CD4-positive, alpha-beta T cell treated with Interleukin-10 for 1 hour (primary cell): ENCODE measurements around the gene CAPNS1.
"Not testable (repeated sequence)": the region's sequence is repeated elsewhere in the genome, so short reads cannot be mapped to it uniquely, and the experiment has no call there.

Source experiments
- DNase-seq: peaks from one replicate; pipeline ENCODE4 v3.0.0-alpha.2; 2020

CAPNS1 gene

DNA sequence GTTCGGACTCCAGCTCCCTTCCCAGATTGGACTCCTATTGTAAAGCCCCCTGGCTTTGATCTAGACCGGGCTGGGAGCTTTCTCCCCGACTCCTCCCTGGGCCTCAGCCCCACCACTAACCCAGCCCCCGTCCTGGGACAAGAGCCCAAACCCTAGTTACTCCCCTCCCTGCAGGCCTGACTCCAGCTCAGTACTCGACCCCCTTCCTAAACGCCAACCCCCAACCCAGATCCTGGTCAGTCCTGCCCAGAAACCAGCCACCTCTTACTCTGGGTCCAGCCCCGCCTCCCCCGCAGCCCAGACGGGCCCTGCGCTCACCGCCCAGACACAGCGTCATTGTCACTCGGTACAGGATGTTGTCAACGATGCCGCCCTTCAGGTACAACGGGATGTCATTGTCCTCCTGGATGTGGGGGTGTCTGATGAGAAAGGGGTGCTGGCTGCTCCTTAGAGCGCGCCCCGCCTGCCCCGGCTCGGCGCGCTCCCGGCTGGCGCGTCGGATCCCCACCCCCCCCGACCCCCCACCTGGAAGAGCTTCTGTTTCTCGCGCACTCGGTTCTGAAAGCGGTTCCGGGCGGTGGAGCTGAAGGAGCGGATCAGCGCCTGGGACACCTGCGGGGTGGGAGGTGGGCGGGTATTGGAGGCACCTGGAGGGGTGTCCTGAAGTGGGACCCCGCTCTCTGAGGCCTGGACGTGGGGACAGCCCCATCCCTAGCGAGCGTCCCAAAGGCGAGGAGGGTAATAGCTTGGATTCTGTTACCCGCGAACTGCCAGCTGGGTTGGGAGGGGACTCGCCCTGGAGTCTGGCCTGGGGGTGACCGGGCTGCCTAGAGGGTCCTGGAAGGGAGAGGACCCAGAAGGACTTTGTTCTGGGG, 11.5 kb downstream of the CAPNS1 start:
- no peak for DNase-seq

DNA sequence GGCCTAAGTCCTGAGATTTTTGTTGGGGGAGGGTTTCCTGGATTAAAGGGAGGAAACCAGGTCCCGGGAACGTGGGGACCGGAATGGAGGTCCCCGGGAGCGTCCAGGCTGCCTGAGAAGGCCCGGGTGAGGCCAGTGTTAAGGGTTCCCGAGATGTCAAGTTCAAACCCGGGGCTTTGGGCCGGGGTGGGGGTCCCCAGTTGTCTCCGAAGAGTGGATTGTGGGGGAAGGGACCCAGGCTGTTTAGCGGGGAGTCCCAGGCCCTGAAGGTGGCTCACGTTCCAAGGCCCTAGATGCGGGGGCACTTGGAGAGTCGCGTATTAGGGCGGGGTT, 12.1 kb downstream of the CAPNS1 start:
- DNase-seq = no peak

DNA sequence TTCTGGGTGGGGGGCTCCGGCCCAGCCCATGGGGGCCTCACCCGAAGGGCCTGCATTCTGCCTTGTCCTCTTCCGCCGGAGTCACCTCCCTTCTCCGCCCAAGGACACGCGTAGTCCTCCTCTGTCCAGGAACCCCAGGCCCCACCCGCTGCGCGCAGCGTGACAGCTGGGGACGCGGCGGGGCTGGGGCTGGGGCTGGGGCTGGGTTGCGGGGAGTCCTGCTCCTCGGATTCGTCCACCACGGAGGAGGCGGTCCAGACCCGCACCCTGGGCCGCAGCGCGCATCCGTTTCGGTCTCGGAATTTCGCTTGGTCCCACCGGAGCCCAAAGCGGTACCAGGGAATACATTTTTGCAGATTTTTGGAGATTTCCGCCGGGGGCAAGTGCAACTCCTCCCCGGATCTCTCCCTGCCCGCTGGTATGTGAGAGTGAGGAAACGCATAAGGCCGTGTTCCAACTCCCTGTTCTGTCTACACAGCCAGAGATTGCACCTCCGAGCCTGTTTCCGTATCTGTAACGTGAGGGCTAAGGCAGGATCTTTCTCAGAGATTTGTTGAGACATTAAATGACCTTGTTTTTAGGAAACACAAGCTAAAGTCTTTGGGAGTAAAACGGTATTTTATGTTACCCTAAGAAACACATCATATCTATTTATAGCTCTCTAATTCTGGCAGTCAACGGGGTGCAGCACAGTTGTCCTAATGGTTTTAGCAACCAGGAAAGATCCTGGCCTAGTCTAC, 12.7 kb downstream of the CAPNS1 start, which contains the start of gene COX7A1:
COX7A1 (minus strand) TSS at position 96 of the 740 bp plus-strand sequence; CDS start at position 56, 40 bp downstream.
- DNase-seq = no peak

DNA sequence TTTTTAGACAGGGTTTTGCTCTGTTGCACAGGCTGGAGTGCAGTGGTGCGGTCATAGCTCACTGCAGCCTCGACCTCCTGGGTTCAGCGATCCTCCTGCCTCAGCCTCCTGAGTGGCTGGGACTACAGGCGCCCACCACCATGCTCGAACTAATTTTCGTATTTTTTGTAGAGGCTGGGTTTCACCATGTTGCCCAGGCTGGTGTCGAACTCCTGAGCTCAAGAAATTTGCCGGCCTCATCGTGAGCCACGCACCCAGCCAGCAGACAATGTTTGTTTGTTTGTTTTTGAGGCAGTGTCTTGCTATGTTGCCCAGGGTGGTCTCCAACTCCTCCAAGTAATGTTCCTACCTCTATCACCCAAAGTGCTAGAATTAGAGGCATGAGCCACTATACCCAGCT, 13.3 kb downstream of the CAPNS1 start:
- DNase-seq = no peak

DNA sequence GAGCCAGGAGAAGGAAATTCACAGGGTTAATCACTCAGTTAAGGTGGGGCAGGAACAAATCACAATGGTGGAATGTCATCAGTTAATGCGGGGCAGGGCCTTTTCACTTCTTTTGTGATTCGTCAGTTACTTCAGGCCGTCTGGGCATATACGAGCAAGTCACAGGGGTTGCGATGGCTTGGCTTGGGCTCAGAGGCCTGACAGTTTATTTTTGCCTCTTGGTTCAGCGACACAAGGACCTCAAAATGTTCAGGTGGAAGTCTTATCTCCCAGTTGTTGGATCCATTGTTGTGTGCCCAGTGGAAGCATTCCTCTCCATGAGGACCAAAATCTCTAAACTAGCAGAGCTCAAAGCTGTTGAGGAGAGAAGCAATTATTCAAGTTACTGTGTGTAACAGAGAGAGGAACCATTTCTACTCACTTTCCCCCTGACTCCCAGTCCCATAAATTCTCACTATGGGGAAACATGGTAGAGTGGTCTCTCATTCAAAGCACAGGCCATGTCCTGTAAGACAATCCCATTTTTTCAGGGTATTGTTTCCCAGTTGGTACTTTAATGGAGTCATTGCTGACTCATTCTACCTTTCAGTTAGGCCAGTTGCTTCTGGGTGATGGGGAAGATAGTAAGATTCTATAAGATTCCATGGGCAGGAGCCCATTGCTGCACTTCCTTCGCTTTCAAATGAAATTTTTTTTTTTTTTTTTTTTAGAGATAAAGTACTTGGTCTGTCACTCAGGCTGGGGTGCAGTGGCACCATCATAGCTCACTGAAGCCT, 21.1 kb downstream of the CAPNS1 start:
- DNase-seq = no peak

DNA sequence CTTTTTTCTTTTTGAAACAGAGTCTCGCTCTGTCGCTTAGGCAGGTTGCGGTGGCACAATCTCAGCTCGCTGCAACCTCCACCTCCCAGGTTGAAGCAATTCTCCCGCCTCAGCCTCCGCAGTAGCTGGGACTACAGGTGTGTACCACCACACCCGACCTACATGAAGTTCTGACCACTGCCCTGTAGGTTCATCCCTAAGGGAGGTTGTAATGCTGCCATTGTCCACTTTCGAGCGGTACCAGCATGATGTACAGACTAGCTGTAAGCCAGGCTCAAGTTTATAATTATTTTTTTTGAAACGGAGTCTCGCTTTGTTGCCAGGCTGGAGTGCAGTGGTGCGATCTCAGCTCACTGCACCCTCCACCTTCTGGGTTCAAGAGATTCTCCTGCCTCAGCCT, 23.9 kb downstream of the CAPNS1 start:
- no peak for DNase-seq

DNA sequence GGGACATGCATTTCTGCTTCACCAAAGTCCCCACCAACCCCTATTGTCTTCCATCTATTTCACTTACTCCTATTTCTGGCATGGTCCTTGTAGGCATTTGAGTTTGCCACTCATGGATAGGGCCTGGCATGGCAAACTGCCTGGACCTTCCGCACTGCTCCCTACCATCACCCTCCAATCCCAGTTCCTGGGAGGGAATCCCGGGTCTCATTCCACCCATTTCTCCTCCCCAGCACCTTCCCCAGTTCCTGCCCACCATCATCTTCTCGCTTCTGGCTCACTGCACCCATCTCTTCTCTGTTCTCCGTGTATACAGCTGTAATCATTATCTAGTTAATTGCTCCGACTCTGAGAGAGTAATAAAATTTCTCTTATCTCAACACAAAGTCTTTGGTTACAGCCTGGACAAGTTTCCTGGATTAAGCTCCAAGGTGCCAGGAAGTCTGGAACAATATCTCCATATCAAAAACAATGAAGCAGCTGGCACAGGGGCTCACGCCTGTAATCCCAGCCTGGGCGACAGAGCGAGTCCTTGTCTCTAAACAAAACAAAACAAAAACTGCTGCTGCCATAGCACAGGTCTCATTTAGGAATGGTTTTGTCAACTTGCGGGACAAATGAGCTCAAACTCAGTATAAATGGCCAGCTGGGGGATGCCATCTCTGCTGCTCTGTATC, 29.4 kb downstream of the CAPNS1 start:
- no peak for DNase-seq

DNA sequence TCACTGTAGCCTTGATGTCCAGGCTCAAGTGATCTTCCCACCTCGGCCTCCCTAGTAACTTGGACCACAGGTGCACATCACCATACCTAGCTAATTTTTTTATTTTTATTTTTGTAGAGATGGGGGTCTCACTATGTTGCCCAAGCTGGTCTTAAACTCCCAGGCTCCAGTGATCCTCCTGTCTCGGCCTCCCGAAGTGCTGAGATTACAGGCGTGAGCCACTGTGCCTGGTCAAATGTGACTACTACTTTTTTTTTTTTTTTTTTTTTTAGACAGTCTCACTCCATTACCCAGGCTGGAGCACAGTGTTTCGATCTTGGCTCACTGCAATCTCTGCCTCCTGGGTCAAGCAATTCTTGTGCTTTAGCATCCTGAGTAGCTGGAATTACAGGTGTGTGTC, 33.0 kb downstream of the CAPNS1 start:
- no peak for DNase-seq

DNA sequence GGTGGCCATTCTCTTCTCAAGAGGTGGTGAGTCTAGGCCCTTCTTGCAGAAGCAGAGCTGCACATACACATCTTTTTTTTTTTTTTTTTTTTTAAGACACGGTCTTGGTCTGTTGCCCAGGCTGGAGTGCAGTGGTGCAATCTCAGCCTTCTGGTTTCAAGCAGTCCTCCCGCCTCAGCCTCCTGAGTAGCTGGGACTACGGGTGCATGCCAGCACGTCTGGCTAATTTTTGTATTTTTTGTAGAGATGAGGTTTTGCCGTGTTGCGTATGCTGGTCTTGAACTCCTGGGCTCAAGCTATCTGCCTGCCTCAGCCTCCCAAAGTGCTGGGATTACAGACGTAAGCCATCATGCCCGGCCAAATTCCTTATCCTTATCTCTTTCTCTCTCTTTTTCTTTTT, 34.0 kb downstream of the CAPNS1 start:
- DNase-seq = not testable (repeated sequence)

DNA sequence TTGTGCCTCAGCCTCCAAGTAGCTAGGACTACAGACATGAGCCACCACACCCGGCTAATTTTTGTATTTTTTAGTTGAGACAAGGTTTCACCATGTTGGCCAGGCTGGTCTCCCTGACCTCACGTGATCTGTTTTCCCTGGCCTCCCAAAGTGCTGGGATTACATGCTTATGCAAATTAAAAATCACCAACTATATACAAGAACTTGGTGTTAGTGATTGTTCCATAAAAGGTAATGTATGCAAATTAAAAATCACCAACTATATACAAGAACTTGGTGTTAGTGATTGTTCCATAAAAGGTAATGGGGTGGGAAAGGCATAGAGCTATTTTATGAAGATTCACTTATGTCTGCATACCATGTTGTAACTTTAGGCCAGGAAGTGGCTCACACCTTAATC, 39.2 kb downstream of the CAPNS1 start:
- DNase-seq = not testable (repeated sequence)

DNA sequence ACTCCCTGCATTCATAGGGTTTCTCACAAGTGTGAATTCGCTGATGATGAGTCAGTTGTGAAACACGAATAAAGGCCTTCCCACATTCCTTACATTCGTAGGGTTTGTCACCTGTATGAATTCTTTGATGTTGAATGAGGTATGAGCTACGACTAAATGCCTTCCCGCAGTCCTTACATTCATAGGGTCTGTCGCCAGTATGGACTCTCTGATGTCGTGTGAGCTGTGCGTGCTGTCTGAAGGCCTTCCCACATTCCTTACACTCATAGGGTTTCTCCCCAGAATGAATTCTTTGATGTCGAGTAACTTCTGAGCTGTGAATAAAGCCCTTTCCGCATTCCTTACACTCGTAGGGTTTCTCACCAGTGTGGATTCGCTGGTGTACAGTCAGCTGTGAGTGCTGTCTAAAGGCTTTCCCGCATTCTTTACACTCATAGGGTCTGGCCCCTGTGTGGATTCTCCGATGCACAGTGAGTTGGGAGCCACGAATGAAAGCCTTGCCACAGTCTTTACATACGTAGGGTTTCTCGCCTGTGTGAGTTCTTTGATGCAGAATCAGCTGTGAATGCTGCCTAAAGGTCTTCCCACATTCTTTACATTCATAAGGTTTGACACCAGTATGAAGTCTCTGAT, 42.9 kb downstream of the CAPNS1 start:
- no peak for DNase-seq

DNA sequence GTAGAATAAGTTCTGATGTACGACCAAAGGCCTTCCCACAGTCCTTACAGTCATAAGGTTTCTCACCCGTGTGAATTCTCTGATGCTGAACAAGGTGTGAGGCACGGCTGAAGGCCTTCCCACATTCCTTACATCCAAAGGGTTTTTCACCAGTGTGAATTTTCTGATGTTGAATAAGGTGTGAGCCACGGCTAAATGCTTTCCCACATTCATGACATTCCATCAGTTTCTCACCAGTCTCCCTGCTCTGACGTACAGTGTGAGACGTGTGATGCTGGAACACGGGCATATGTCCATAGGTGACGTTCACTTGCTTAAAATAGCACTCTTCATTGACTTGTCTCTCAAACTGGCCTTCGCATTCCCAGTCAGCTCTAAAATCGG, 43.4 kb downstream of the CAPNS1 start:
- DNase-seq = no peak

DNA sequence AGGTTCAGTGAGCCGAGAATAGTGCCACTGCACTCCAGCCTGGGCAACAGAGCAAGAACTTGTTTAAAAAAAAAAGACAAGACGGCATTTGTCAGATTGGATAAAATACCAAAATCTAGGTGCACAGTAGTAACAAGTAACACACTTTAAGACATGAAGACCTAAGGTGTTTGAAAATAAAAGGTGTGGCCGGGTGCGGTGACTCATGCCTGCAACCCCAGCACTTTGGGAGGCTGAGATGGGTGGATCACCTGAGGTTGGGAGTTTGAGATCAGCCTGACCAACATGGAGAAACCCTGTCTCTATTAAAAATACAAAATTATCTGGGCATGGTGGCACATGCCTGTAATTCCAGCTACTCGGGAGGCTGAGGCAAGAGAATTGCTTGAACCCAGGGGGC, 46.9 kb downstream of the CAPNS1 start:
- not testable (repeated sequence) for DNase-seq

DNA sequence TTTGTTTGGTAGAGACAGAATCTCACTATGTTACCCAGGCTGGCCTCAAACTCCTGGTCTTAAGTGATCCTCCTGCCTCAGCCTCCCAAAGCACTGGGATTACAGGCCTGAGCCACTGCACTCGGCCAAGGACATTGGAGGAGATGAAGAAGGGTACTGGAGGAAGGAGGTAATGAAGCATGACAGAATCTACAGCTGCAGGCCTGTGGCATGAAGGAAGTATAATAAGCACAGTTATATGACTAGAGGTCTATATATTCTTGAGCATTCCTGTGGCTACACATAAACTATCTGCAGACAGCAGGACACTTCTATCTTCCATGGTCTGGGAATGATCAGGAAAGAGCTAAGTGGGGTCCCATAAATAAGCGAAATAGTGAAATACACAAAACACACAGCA, 56.4 kb downstream of the CAPNS1 start:
- no peak for DNase-seq

DNA sequence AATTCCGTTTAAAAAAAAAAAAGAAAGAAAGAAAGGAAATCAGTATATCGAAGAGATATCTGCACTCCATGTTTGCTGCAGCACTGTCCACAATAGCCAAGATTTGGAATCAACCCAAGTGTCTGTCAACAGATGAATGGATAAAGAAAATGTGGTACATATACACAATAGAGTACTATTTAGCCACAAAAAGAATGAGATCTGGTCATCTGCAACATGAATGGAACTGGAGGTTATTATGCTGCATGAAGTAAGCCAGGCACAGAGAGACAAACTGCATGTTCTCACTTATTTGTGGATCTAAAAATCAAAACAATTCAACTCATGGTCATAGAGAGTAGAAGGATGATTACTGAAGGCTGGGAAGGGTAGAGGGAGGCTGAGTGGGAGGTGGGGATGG, 58.3 kb downstream of the CAPNS1 start:
- DNase-seq = no peak
